Measurements from ENCODE around the gene ZNF365.
"Not testable (repeated sequence)": the region's sequence is repeated elsewhere in the genome, so short reads cannot be mapped to it uniquely, and the experiment has no call there.

GRCh38 chr10:62378877-62379276 lies 4.7 kb downstream of the ZNF365 start:
- not testable (repeated sequence) for TF ChIP-seq MAX (IDR thresholded peaks at IDR 0.05); EZH2 (IDR thresholded peaks at IDR 0.05; ENCODE audit: low read depth, low read length, severe bottlenecking); SUZ12 (IDR thresholded peaks at IDR 0.05; ENCODE audit: low read length); CTCF (IDR thresholded peaks at IDR 0.05; ENCODE audit: control extremely low read depth in 1 of 3, insufficient read depth in 1 of 3, low read depth in 1 of 3, low read length in 3 of 3); ATF3 (IDR thresholded peaks at IDR 0.05; ENCODE audit: insufficient read depth, low read depth, low read length); RFX5 (IDR thresholded peaks at IDR 0.05; ENCODE audit: borderline replicate concordance, low read depth, low read length); TAF1 (IDR thresholded peaks at IDR 0.05; ENCODE audit: low read depth, low read length); KDM1A (IDR thresholded peaks at IDR 0.05; ENCODE audit: borderline replicate concordance, low read length); JUN (IDR thresholded peaks at IDR 0.05; ENCODE audit: low read depth, low read length); MAFK (IDR thresholded peaks at IDR 0.05; ENCODE audit: low read depth, low read length); ZNF274 (IDR thresholded peaks at IDR 0.05; ENCODE audit: borderline replicate concordance, extremely low read depth, low read length); SP4 (IDR thresholded peaks at IDR 0.05; ENCODE audit: low read length); FOSL1 (IDR thresholded peaks at IDR 0.05; ENCODE audit: insufficient read depth, low read depth, low read length)

All from H1 (cell line).